A673 (cell line): ENCODE results near the gene CFAP65.

Experiments
- CTCF ChIP-seq: fragments of 300-800, 200-600 bp; sonication (generic); conservative IDR thresholded peaks from 2 replicates; pipeline ENCODE4 v1.5.1; 2017; ENCODE audit warnings: low read depth, mild to moderate bottlenecking, antibody characterized with exemption, low read length, moderate library complexity, mixed read lengths
- EZH2 ChIP-seq: fragments of 200-600 bp; sonication (generic); IDR thresholded peaks from 2 replicates; pipeline ENCODE4 v1.6.1; 2017; ENCODE audit warnings: borderline replicate concordance, low read depth, mild to moderate bottlenecking, mixed read lengths, antibody characterized with exemption, low read length; ENCODE audit not compliant: poor library complexity, severe bottlenecking

DNA sequence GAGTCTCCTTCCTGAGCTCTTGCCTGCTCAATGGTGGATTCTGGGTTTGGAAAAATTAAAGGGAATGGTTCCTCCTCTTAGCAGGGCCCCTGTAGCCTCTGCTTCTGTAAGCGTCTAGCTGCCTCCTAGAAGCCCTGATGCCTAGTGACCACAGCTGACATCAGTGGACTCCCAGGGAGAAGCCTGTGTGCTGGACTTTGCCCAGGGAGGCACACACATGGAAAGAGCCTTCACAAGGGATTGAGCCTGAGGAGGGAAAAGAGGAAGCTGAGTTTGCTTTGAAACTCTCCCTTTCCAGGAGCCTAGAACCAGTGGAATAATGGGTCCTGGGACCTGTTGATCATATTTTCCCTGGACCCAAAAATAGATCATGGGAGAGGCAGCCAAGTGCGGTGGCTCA lies 1.4 kb upstream of the CFAP65 start:
- TF ChIP-seq CTCF (no peak), EZH2 (no peak)
